CD8-positive, alpha-beta memory T cell (primary cell): ENCODE measurements around the gene DHODH. TPM values are rescaled to one million over a fixed set of nuclear protein-coding genes. Genes with fewer than 3 reads are reported as not detected.

ENCODE experiments used
- CTCF ChIA-PET: fragments of 350-600 bp; sonication (Branson Sonifier 250); formaldehyde crosslinking; loops from one replicate; lab custom pipeline; 2021; ENCODE audit warnings: antibody characterized with exemption; lab: Charles Lee
- POLR2A ChIA-PET: fragments of 350-600 bp; sonication (Branson Sonifier 250); formaldehyde crosslinking; loops from one replicate; lab custom pipeline; 2021; ENCODE audit warnings: antibody characterized with exemption; lab: Charles Lee
- DNase-seq, 5 donors: peaks; one replicate each; pipeline versions ENCODE4 v3.0.0 to v3.0.0-alpha.2; 2020 to 2022; ENCODE audit warnings: mixed read lengths in 1 of 5
- H3K27ac ChIP-seq: one replicate; pipeline ENCODE4 v1.7.0; 2013; ENCODE audit warnings: low read depth, mild to moderate bottlenecking, low read length, moderate library complexity
- H3K27me3 ChIP-seq: 2 replicates; pipeline ENCODE4 v1.7.0; 2013; ENCODE audit warnings: low read length, mild to moderate bottlenecking; ENCODE audit not compliant: insufficient read depth, poor library complexity, severe bottlenecking
- H3K36me3 ChIP-seq: 2 replicates; pipeline ENCODE4 v1.7.0; 2013; ENCODE audit warnings: mild to moderate bottlenecking, low read length, moderate library complexity; ENCODE audit not compliant: insufficient read depth
- H3K4me1 ChIP-seq: 2 replicates; pipeline ENCODE4 v1.7.0; 2013; ENCODE audit warnings: mild to moderate bottlenecking, low read length, moderate library complexity; ENCODE audit not compliant: insufficient read depth
- H3K4me3 ChIP-seq: 2 replicates; pipeline ENCODE4 v1.7.0; 2013; ENCODE audit warnings: mild to moderate bottlenecking, low read length
- H3K9me3 ChIP-seq: 2 replicates; pipeline ENCODE4 v1.7.0; 2013; ENCODE audit warnings: mild to moderate bottlenecking, low read length
- H3K27ac Mint-ChIP-seq, 8 donors: one replicate each; pipeline ENCODE4 v1.8.0; 2020 to 2021; ENCODE audit warnings: mixed read lengths in 8 of 8, mild to moderate bottlenecking in 6 of 8, inconsistent platforms in 3 of 8, moderate library complexity in 3 of 8
- H3K27me3 Mint-ChIP-seq, 2 donors: one replicate each; pipeline ENCODE4 v1.8.0; 2020 to 2021; ENCODE audit warnings: mixed read lengths in 2 of 2, mild to moderate bottlenecking in 1 of 2, moderate library complexity in 1 of 2
- H3K36me3 Mint-ChIP-seq, 3 donors: one replicate each; pipeline ENCODE4 v1.8.0; 2020 to 2021; ENCODE audit warnings: mixed read lengths in 3 of 3, inconsistent platforms in 1 of 3, mild to moderate bottlenecking in 1 of 3
- H3K4me1 Mint-ChIP-seq, 3 donors: one replicate each; pipeline ENCODE4 v1.8.0; 2020 to 2021; ENCODE audit warnings: mixed read lengths in 3 of 3, inconsistent platforms in 1 of 3, mild to moderate bottlenecking in 1 of 3
- H3K4me3 Mint-ChIP-seq, 7 donors: one replicate each; pipeline ENCODE4 v1.8.0; 2020 to 2021; ENCODE audit warnings: mixed read lengths in 7 of 7, mild to moderate bottlenecking in 6 of 7, moderate library complexity in 4 of 7, inconsistent platforms in 2 of 7
- H3K9me3 Mint-ChIP-seq, 5 donors: one replicate each; pipeline ENCODE4 v1.8.0; 2020 to 2022; ENCODE audit warnings: mixed read lengths in 5 of 5, mild to moderate bottlenecking in 3 of 5, moderate library complexity in 2 of 5, inconsistent platforms in 1 of 5
- polyA plus RNA-seq: library from polyadenylated mRNA; unstranded; fragments of 300-500 nt; fragmentation: Illumina TruSeq; gene quantifications from one replicate; pipeline ENCODE4 v1.2.3, GENCODE V29; 2021
- total RNA-seq, 2 experiments: library from RNA; stranded (reverse); gene quantifications; one replicate each; pipeline ENCODE4 v1.2.3, GENCODE V29; 2021

DHODH gene
- total RNA-seq: 10 to 100 TPM; 26.2 to 28.5 TPM
- polyA plus RNA-seq: 10.7 TPM

DNA sequence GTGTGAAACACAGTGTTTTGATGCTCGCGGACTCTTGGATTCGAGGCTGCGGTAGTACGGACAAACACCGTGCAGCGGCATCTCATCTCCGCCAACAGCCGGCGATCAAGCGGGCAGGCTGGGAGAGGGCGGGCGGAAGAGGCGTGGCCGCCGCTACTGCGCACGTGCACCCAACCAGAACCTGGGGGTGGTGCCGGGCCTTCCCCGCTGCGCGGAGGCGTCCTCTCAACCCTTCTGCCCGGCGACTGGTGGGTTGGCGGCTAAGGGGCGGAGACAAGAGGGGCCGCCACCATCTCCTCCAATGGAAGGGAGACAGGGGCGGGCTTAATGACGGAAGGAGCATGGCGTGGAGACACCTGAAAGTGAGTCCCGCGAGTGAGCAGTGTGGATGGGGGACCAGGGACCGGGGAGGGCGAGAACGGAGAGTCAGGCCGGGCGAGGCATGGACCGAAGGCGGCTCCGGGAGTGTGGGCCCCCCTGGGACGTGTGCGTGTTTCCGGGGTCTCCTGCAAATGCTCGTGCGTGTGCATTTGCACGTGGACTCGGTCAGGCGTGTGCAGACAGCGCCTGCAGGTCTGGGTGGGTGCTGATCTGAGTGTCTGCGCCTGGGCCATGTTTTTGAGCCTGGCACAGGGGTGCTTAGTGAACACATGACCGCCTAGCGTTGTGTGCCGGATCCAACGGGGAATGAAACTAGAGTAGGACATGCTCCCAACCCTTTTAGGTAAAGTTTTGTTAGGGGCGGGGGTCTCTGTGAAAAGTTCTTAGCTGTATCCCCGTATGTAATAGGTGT is at the start of gene DHODH:
Gene DHODH (plus strand): TSS at position 321 of the 793 bp plus-strand sequence. CDS start 21 bp downstream, at position 342.
- peaks cover 0 to 14% (median 0%) of the 10 kb centered on the region in 3 donors for H3K36me3 Mint-ChIP-seq
- ChIA-PET CTCF (interaction anchor here (1.0 kb wide), 1 partner anchor 47 kb away, joined by 3 read pairs; no protein-coding TSS in a partner anchor), POLR2A (no interaction called here)
- Histone ChIP-seq H3K27me3 (no peaks in the 10 kb centered on the region), H3K4me1 (no peaks in the 10 kb centered on the region), H3K36me3 (no peaks in the 10 kb centered on the region), H3K9me3 (no peaks in the 10 kb centered on the region), H3K4me3 (peak within 1 kb of the TSS; percentile 99), H3K27ac (peak within 1 kb of the TSS; percentile 70)
- peak; percentile 96 to 98 (median 97) for DNase-seq
- H3K27me3 Mint-ChIP-seq: peaks cover 0 to 1% of the 10 kb centered on the region in 2 donors
- peak within 1 kb of the TSS; percentile 88 to 99 (median 94) for H3K4me3 Mint-ChIP-seq
- peaks cover 24 to 33% (median 29%) of the 10 kb centered on the region in 3 donors for H3K4me1 Mint-ChIP-seq
- peak within 1 kb of the TSS; percentile 32 to 96 (median 87) for H3K27ac Mint-ChIP-seq
- H3K9me3 Mint-ChIP-seq: no peaks in the 10 kb centered on the region

DNA sequence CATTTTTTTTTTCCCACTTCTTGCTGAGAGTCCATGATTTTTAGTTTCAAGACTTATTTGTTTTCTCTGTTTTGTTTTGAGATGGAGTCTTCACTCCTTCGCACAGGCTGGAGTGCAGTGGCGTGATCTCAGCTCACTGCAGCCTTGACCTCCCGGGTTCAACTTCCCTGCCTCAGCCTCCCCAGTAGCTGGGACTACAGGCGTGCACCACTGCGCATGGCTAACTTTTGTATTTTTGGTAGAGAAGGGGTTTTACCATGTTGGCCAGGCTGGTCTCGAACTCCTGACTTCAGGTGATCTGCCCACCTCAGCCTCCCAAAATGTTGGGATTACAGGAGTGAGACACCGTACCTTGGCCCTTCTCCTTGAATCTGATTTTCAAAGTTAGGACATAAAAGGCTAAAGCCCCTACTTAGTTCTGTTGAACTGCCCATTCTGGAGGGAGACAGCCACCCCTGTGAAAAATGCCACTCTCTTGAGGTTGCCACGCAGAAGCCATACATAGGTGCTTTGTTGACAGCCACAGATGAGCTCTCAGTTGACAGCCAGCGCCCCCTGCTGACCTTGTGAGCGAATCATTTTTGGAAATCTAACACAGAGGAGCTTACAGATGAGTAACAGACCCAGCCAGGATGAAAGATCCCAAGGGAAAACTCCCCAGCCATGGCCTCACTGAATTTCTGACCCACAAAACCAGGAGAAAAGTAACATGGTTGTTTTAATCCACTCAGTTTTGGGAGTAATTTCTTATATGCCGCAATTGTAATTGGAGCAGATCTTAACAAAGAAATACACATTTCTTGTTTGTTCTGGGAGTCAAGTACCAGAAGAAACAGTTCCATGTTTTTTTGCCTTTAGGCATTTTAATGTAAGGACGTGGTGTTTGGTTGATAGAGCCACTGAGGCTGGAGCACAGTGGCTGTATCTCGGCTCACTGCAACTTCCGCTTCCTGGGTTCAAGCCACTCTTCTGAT is 47.2 kb upstream of the DHODH start:
- Histone ChIP-seq H3K4me1 (peaks cover 5% of the 10 kb centered on the region), H3K4me3 (no peak overlapping the region), H3K27ac (no peak overlapping the region), H3K27me3 (no peaks in the 10 kb centered on the region), H3K9me3 (no peaks in the 10 kb centered on the region), H3K36me3 (no peaks in the 10 kb centered on the region)
- Mint-ChIP-seq H3K9me3 (no peaks in the 10 kb centered on the region), H3K4me3 (no peak overlapping the region), H3K4me1 (peaks cover 5 to 12% (median 8%) of the 10 kb centered on the region in 3 donors), H3K27ac (peak overlapping the region in 3 of 8 donors; percentile 4 to 30 (median 7)), H3K27me3 (peaks cover 0 to 3% of the 10 kb centered on the region in 2 donors), H3K36me3 (no peaks in the 10 kb centered on the region)
- CTCF ChIA-PET: interaction anchor here (0.7 to 2.0 kb wide), 22 partner anchors 10 to 396 kb away, joined by 3 to 8 read pairs (median 4); partner anchors contain the start of gene DHODH
- peak; percentile 54 to 84 (median 66) for DNase-seq
- POLR2A ChIA-PET: no interaction called here

DNA sequence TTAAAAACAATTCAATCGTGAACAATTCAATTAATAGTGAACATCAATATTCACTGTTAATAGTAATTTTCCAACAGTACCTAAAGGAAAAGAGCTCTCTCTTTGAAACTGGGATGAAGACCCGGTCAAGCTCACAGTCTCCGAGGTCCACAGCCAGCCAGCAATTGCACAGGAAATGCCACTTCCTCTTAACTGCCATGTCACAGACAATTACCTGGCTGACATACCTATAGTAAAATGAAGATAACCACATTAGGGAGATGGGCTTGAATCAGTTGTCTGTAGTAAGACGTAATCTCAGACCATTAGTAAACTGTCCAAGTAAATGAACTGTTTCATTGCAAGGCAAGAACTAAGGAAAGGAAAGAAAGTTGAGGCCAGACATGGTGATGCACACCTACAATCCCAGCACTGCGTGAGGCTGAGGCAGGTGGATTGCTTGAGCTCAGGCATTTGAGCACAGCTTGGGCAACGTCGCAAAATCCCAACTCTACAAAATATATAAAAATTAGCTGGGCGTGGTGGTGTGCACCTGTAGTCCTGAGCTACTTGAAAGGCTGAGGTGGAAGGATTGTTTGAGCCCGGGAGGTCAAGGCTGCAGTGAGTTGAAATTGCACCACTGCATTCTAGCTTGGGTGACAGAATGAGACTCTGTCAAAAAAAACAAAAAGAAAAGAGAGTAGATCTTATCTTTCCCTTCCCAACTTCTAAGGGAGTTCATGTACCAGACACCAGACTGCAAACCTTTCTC is 45.2 kb upstream of the DHODH start:
- no peaks in the 10 kb centered on the region for H3K36me3 Mint-ChIP-seq
- Histone ChIP-seq H3K27me3 (no peaks in the 10 kb centered on the region), H3K9me3 (no peaks in the 10 kb centered on the region), H3K4me3 (no peak overlapping the region), H3K27ac (no peak overlapping the region), H3K4me1 (no peaks in the 10 kb centered on the region), H3K36me3 (no peaks in the 10 kb centered on the region)
- H3K4me3 Mint-ChIP-seq: no peak overlapping the region
- no peaks in the 10 kb centered on the region for H3K9me3 Mint-ChIP-seq
- POLR2A ChIA-PET: no interaction called here
- H3K27me3 Mint-ChIP-seq: peaks cover 2 to 3% of the 10 kb centered on the region in 2 donors
- CTCF ChIA-PET: interaction anchor here (0.6 to 1.1 kb wide), 2 partner anchors 307 to 354 kb away, joined by 3 read pairs; no protein-coding TSS in a partner anchor
- H3K4me1 Mint-ChIP-seq: peaks cover 2 to 7% (median 3%) of the 10 kb centered on the region in 3 donors
- H3K27ac Mint-ChIP-seq: no peak overlapping the region
- no peak for DNase-seq

DNA sequence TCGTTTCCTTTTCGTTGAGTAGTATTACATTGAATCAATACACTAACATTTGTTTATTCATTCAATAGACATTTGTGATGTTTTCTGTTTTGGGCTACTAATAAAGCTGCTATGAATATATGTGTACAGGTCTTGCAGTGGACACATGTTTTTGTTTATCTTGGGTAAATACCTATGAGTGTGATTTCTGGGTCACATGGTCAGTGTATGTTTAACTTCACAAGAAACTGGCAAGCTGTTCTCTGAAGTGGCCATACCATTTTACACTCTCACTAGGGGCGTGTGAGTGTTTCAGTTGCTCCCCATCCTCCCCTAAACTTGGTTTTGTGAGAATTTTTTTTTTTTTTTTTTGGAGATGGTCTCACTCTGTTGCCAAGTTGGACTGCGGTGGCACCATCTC is 43.3 kb upstream of the DHODH start:
- H3K27me3 Mint-ChIP-seq: peaks cover 2 to 3% of the 10 kb centered on the region in 2 donors
- Histone ChIP-seq H3K27ac (no peak overlapping the region), H3K4me3 (no peak overlapping the region), H3K36me3 (no peaks in the 10 kb centered on the region), H3K4me1 (no peaks in the 10 kb centered on the region), H3K9me3 (no peaks in the 10 kb centered on the region), H3K27me3 (no peaks in the 10 kb centered on the region)
- no peak for DNase-seq
- H3K4me3 Mint-ChIP-seq: no peak overlapping the region
- POLR2A ChIA-PET: no interaction called here
- no peaks in the 10 kb centered on the region for H3K9me3 Mint-ChIP-seq
- no peak overlapping the region for H3K27ac Mint-ChIP-seq
- H3K36me3 Mint-ChIP-seq: no peaks in the 10 kb centered on the region
- H3K4me1 Mint-ChIP-seq: peaks cover 2 to 7% (median 3%) of the 10 kb centered on the region in 3 donors
- CTCF ChIA-PET: no interaction called here

DNA sequence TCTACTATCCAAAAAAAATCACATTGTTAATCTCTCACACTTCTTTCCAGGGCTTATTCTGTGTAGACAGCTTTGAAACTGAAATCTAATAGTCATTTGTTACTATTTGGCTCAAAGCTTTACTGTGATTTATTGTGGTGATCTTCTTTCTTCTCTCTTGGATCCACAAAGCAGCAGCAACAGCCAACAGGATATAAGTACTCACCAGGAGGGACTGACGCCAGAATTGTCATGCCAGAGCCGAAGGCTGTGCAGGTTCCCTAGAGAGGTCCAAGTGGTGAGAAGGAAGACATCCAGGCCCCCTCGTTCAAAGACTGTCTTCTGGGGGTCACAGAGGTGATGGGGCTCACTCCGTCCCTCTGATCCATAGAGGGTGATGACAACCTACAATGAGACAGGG is 41.6 kb upstream of the DHODH start:
- DNase-seq: no peak
- no peaks in the 10 kb centered on the region for H3K4me1 ChIP-seq
- ChIA-PET CTCF (no interaction called here), POLR2A (no interaction called here)
- Mint-ChIP-seq H3K36me3 (no peaks in the 10 kb centered on the region), H3K4me3 (no peak overlapping the region), H3K27ac (no peak overlapping the region), H3K27me3 (peaks cover 0 to 2% of the 10 kb centered on the region in 2 donors), H3K9me3 (no peaks in the 10 kb centered on the region), H3K4me1 (peaks cover 0 to 4% (median 0%) of the 10 kb centered on the region in 3 donors)
- no peaks in the 10 kb centered on the region for H3K9me3 ChIP-seq
- H3K27me3 ChIP-seq: no peaks in the 10 kb centered on the region
- no peak overlapping the region for H3K4me3 ChIP-seq
- no peak overlapping the region for H3K27ac ChIP-seq
- H3K36me3 ChIP-seq: no peaks in the 10 kb centered on the region

DNA sequence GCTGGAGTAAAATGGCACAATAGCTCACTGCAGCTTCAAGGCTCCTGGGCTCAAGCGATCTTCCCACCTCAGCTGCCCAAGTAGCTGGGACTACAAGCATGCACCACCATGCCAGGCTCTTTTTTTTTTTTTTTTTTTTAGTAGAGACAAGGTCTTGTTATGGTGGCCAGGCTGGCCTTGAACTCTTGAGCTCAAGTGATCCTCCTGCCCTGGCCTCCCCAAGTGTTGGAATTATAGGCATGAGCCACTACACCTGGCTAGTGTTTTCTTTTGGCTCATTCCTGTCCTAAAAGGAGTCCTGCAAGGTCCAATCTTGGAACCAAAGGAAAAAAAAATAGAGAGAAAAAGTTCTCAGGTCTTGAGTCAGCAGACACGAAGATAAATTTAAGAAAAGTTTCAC is 39.2 kb upstream of the DHODH start:
- POLR2A ChIA-PET: no interaction called here
- no peaks in the 10 kb centered on the region for H3K4me1 Mint-ChIP-seq
- H3K36me3 Mint-ChIP-seq: no peaks in the 10 kb centered on the region
- H3K27me3 Mint-ChIP-seq: peaks cover 0 to 2% of the 10 kb centered on the region in 2 donors
- CTCF ChIA-PET: no interaction called here
- no peak for DNase-seq
- no peaks in the 10 kb centered on the region for H3K9me3 ChIP-seq
- H3K9me3 Mint-ChIP-seq: no peaks in the 10 kb centered on the region
- no peak overlapping the region for H3K4me3 ChIP-seq
- H3K27ac Mint-ChIP-seq: no peak overlapping the region
- no peaks in the 10 kb centered on the region for H3K4me1 ChIP-seq
- no peaks in the 10 kb centered on the region for H3K27me3 ChIP-seq
- H3K36me3 ChIP-seq: no peaks in the 10 kb centered on the region
- H3K27ac ChIP-seq: no peak overlapping the region
- no peak overlapping the region for H3K4me3 Mint-ChIP-seq

DNA sequence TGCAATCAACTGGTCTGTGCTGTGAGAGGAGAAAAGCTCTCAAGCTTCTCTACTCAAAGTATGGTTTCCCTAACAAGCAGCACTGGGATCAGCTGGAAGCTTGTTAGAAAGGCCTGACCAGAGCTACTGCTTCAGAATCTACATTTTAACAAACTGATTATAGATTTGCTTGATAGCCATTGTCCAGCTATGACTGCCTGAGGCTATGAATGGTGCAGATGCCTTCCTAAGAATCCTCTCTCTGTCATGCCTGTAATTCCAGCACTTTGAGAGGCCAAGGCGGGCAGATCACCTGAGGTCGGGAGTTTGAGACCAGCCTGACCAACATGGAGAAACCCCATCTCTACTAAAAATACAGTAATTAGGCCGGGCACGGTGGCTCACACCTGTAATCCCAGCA is 37.0 kb upstream of the DHODH start:
- no peak overlapping the region for H3K27ac Mint-ChIP-seq

More for the DNA sequence above, 37.0 kb upstream of the DHODH start:
- Histone ChIP-seq H3K27ac (no peak overlapping the region), H3K27me3 (no peaks in the 10 kb centered on the region), H3K36me3 (no peaks in the 10 kb centered on the region), H3K4me3 (no peak overlapping the region), H3K4me1 (no peaks in the 10 kb centered on the region), H3K9me3 (no peaks in the 10 kb centered on the region)
- Mint-ChIP-seq H3K9me3 (no peaks in the 10 kb centered on the region), H3K36me3 (no peaks in the 10 kb centered on the region), H3K4me3 (no peak overlapping the region), H3K4me1 (no peaks in the 10 kb centered on the region), H3K27me3 (peaks cover 2 to 3% of the 10 kb centered on the region in 2 donors)
- CTCF ChIA-PET: interaction anchor here (1.8 kb wide), 1 partner anchor 10 kb away, joined by 7 read pairs; no protein-coding TSS in a partner anchor
- no peak for DNase-seq
- POLR2A ChIA-PET: no interaction called here
